GM23338 (cell line): Measurements from ENCODE around the gene OTUD5.

ENCODE experiments used
- CREB1 ChIP-seq: fragments of 250-450 bp; sonication (Bioruptor Pico); IDR thresholded peaks from 2 replicates; pipeline ENCODE4 v1.5.0; 2020; ENCODE audit warnings: low read depth, mild to moderate bottlenecking, moderate library complexity
- EZH2 ChIP-seq: fragments of 200-600 bp; sonication (generic); IDR thresholded peaks from one replicate; pipeline ENCODE4 v1.8.0; 2017; ENCODE audit warnings: antibody characterized with exemption, mild to moderate bottlenecking, low read depth; ENCODE audit not compliant: unreplicated experiment
- EZH2phosphoT487 ChIP-seq: fragments of 200-600 bp; sonication (generic); IDR thresholded peaks from one replicate; pipeline ENCODE4 v1.8.1; 2018; ENCODE audit warnings: antibody characterized with exemption; ENCODE audit not compliant: unreplicated experiment
- JUNB ChIP-seq: IDR thresholded peaks from one replicate; pipeline ENCODE4 v1.6.1; 2016; ENCODE audit warnings: antibody characterized with exemption; ENCODE audit not compliant: unreplicated experiment
- NANOG ChIP-seq: IDR thresholded peaks from 2 replicates; pipeline ENCODE4 v1.6.1; 2016; ENCODE audit warnings: antibody characterized with exemption, borderline replicate concordance
- POLR2AphosphoS5 ChIP-seq: IDR thresholded peaks from 2 replicates; pipeline ENCODE4 v1.6.1; 2016; ENCODE audit warnings: antibody characterized with exemption, low read depth
- ZNF114 ChIP-seq: fragments of 250-450 bp; sonication (Bioruptor Pico); IDR thresholded peaks from 2 replicates; pipeline ENCODE4 v1.5.0; 2020; ENCODE audit warnings: mild to moderate bottlenecking, moderate library complexity
- ZNF331 ChIP-seq: fragments of 250-450 bp; sonication (Bioruptor Pico); IDR thresholded peaks from 2 replicates; pipeline ENCODE4 v1.5.0; 2020; ENCODE audit warnings: low read depth, mild to moderate bottlenecking, moderate library complexity
- TF ChIP-seq, protein P1 (sequence below), 2 experiments: fragments of 200-600 bp in 1 of 2; sonication (generic) in 1 of 2; conservative IDR thresholded peaks; 2 replicates each; pipeline versions ENCODE4 v1.5.1 to v1.6.1; 2016 to 2017; ENCODE audit warnings: antibody characterized with exemption in 2 of 2, low read depth in 2 of 2, mild to moderate bottlenecking in 2 of 2, moderate library complexity in 1 of 2
- TF ChIP-seq, protein P2 (sequence below): IDR thresholded peaks from one replicate; pipeline ENCODE4 v1.6.1; 2018; ENCODE audit warnings: antibody characterized with exemption; ENCODE audit not compliant: unreplicated experiment
- TF ChIP-seq, protein P3 (sequence below): IDR thresholded peaks from 2 replicates; pipeline ENCODE4 v1.6.1; 2016; ENCODE audit warnings: antibody characterized with exemption
- TF ChIP-seq, protein P4 (sequence below): fragments of 250-450 bp; sonication (Bioruptor Pico); IDR thresholded peaks from 2 replicates; pipeline ENCODE4 v1.5.0; 2020; ENCODE audit warnings: mild to moderate bottlenecking, moderate library complexity

DNA sequence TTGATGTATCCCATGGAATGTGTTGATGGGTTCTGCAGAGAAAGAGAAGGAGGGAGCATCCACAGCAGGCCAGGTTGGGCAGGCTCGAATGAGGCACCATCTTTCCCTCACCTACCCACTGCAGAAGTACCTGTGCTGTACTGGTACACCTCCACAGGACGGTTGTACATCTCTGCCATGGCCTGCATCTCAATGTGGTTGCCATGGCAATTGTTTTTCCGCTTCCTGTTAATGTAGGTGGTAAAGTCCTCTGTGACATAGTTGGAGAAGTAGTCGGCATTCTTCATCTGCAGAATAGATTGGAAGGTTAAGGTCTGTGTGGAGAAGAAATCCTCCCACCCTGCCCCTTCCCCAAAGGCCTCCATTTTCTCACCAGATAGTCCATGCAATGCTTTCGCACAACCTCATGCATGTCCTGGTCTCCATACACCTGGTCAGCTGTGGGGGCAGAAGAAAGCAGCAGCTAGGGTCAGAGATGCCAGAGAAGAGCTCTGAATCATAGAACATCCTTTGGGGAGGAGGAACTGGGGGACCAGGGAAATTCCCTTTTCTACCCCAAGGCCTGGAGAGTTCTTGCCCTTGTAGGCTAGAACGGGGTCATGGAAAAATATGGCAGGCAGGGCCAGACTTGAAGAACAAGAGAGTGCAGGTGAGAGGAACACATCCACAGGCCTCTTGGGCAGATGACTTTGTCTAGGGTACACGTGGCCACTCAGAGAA is 22.7 kb downstream of the OTUD5 start:
- TF ChIP-seq, protein P1, sequence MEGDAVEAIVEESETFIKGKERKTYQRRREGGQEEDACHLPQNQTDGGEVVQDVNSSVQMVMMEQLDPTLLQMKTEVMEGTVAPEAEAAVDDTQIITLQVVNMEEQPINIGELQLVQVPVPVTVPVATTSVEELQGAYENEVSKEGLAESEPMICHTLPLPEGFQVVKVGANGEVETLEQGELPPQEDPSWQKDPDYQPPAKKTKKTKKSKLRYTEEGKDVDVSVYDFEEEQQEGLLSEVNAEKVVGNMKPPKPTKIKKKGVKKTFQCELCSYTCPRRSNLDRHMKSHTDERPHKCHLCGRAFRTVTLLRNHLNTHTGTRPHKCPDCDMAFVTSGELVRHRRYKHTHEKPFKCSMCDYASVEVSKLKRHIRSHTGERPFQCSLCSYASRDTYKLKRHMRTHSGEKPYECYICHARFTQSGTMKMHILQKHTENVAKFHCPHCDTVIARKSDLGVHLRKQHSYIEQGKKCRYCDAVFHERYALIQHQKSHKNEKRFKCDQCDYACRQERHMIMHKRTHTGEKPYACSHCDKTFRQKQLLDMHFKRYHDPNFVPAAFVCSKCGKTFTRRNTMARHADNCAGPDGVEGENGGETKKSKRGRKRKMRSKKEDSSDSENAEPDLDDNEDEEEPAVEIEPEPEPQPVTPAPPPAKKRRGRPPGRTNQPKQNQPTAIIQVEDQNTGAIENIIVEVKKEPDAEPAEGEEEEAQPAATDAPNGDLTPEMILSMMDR (conservative IDR thresholded peaks at IDR 0.05; ENCODE audit: low read depth in 2 of 2), result no peak
- TF ChIP-seq EZH2 (no peak), CREB1 (CRISPR knock-in tag) (no peak), EZH2phosphoT487 (no peak), ZNF114 (CRISPR knock-in tag) (no peak), POLR2AphosphoS5 (no peak), JUNB (no peak), ZNF331 (CRISPR knock-in tag) (no peak), NANOG (no peak)
- TF ChIP-seq, protein P2, sequence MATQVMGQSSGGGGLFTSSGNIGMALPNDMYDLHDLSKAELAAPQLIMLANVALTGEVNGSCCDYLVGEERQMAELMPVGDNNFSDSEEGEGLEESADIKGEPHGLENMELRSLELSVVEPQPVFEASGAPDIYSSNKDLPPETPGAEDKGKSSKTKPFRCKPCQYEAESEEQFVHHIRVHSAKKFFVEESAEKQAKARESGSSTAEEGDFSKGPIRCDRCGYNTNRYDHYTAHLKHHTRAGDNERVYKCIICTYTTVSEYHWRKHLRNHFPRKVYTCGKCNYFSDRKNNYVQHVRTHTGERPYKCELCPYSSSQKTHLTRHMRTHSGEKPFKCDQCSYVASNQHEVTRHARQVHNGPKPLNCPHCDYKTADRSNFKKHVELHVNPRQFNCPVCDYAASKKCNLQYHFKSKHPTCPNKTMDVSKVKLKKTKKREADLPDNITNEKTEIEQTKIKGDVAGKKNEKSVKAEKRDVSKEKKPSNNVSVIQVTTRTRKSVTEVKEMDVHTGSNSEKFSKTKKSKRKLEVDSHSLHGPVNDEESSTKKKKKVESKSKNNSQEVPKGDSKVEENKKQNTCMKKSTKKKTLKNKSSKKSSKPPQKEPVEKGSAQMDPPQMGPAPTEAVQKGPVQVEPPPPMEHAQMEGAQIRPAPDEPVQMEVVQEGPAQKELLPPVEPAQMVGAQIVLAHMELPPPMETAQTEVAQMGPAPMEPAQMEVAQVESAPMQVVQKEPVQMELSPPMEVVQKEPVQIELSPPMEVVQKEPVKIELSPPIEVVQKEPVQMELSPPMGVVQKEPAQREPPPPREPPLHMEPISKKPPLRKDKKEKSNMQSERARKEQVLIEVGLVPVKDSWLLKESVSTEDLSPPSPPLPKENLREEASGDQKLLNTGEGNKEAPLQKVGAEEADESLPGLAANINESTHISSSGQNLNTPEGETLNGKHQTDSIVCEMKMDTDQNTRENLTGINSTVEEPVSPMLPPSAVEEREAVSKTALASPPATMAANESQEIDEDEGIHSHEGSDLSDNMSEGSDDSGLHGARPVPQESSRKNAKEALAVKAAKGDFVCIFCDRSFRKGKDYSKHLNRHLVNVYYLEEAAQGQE, result no peak
- TF ChIP-seq, protein P3, sequence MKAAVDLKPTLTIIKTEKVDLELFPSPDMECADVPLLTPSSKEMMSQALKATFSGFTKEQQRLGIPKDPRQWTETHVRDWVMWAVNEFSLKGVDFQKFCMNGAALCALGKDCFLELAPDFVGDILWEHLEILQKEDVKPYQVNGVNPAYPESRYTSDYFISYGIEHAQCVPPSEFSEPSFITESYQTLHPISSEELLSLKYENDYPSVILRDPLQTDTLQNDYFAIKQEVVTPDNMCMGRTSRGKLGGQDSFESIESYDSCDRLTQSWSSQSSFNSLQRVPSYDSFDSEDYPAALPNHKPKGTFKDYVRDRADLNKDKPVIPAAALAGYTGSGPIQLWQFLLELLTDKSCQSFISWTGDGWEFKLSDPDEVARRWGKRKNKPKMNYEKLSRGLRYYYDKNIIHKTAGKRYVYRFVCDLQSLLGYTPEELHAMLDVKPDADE, result no peak
- TF ChIP-seq, protein P4, sequence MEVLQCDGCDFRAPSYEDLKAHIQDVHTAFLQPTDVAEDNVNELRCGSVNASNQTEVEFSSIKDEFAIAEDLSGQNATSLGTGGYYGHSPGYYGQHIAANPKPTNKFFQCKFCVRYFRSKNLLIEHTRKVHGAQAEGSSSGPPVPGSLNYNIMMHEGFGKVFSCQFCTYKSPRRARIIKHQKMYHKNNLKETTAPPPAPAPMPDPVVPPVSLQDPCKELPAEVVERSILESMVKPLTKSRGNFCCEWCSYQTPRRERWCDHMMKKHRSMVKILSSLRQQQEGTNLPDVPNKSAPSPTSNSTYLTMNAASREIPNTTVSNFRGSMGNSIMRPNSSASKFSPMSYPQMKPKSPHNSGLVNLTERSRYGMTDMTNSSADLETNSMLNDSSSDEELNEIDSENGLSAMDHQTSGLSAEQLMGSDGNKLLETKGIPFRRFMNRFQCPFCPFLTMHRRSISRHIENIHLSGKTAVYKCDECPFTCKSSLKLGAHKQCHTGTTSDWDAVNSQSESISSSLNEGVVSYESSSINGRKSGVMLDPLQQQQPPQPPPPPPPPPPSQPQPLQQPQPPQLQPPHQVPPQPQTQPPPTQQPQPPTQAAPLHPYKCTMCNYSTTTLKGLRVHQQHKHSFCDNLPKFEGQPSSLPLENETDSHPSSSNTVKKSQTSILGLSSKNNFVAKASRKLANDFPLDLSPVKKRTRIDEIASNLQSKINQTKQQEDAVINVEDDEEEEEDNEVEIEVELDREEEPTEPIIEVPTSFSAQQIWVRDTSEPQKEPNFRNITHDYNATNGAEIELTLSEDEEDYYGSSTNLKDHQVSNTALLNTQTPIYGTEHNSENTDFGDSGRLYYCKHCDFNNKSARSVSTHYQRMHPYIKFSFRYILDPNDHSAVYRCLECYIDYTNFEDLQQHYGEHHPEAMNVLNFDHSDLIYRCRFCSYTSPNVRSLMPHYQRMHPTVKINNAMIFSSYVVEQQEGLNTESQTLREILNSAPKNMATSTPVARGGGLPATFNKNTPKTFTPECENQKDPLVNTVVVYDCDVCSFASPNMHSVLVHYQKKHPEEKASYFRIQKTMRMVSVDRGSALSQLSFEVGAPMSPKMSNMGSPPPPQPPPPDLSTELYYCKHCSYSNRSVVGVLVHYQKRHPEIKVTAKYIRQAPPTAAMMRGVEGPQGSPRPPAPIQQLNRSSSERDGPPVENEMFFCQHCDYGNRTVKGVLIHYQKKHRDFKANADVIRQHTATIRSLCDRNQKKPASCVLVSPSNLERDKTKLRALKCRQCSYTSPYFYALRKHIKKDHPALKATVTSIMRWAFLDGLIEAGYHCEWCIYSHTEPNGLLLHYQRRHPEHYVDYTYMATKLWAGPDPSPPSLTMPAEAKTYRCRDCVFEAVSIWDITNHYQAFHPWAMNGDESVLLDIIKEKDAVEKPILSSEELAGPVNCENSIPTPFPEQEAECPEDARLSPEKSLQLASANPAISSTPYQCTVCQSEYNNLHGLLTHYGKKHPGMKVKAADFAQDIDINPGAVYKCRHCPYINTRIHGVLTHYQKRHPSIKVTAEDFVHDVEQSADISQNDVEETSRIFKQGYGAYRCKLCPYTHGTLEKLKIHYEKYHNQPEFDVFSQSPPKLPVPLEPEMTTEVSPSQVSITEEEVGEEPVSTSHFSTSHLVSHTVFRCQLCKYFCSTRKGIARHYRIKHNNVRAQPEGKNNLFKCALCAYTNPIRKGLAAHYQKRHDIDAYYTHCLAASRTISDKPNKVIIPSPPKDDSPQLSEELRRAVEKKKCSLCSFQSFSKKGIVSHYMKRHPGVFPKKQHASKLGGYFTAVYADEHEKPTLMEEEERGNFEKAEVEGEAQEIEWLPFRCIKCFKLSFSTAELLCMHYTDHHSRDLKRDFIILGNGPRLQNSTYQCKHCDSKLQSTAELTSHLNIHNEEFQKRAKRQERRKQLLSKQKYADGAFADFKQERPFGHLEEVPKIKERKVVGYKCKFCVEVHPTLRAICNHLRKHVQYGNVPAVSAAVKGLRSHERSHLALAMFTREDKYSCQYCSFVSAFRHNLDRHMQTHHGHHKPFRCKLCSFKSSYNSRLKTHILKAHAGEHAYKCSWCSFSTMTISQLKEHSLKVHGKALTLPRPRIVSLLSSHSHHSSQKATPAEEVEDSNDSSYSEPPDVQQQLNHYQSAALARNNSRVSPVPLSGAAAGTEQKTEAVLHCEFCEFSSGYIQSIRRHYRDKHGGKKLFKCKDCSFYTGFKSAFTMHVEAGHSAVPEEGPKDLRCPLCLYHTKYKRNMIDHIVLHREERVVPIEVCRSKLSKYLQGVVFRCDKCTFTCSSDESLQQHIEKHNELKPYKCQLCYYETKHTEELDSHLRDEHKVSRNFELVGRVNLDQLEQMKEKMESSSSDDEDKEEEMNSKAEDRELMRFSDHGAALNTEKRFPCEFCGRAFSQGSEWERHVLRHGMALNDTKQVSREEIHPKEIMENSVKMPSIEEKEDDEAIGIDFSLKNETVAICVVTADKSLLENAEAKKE (CRISPR knock-in tag), result no peak
